Adrenal gland (tissue), 12 donors: Measurements from ENCODE around the gene CFAP299. TPM values are rescaled to one million over a fixed set of nuclear protein-coding genes. Genes with fewer than 3 reads are reported as not detected.

Source experiments
- DNase-seq, 7 donors: peaks; one replicate each; pipeline ENCODE4 v3.0.0-alpha.2; 2019 to 2020
- H3K27ac ChIP-seq, 5 donors: fragments of 200-600 bp; sonication (generic) in 4 of 5; 1 replicate in 3 of 5; 2 replicates in 2 of 5; pipeline versions ENCODE4 v1.5.1 to v1.8.0; 2016 to 2020; ENCODE audit warnings: mild to moderate bottlenecking in 1 of 5
- H3K27me3 ChIP-seq: fragments of 200-600 bp; 2 replicates; pipeline ENCODE4 v1.8.0; 2021
- H3K36me3 ChIP-seq, 2 donors: fragments of 200-600 bp; replicated peaks in 1 of 2; 1 replicate in 1 of 2; 2 replicates in 1 of 2; pipeline versions ENCODE4 v1.5.1 to v1.8.0; 2018 to 2022
- H3K4me1 ChIP-seq, 2 donors: fragments of 200-600 bp; replicated peaks in 1 of 2; 1 replicate in 1 of 2; 2 replicates in 1 of 2; pipeline versions ENCODE4 v1.5.1 to v1.8.0; 2018 to 2021
- H3K4me3 ChIP-seq, 4 donors: fragments of 200-600 bp; sonication (generic) in 3 of 4; one replicate each; pipeline ENCODE4 v1.5.1; 2016 to 2018
- H3K9me3 ChIP-seq, 3 donors: fragments of 200-600 bp; sonication (generic) in 1 of 3; replicated peaks in 1 of 3; 1 replicate in 2 of 3; 2 replicates in 1 of 3; pipeline versions ENCODE4 v1.5.1 to v1.8.0; 2016 to 2021
- CTCF ChIP-seq, 6 experiments: fragments of 450-650 bp in 4 of 6; fragments of 200-600 bp in 2 of 6; sonication (generic) in 1 of 6; IDR thresholded peaks; 1 replicate in 5 of 6; 2 replicates in 1 of 6; pipeline versions ENCODE4 v1.5.1 to v1.8.0; 2016 to 2021; ENCODE audit warnings: antibody characterized with exemption in 6 of 6, mild to moderate bottlenecking in 2 of 6, moderate library complexity in 1 of 6
- POLR2A ChIP-seq, 2 donors: fragments of 450-650 bp; IDR thresholded peaks; one replicate each; pipeline ENCODE4 v1.6.1; 2017; ENCODE audit warnings: antibody characterized with exemption in 2 of 2, mild to moderate bottlenecking in 2 of 2, moderate library complexity in 1 of 2
- WGBS, 4 donors: extraction: QIAGEN DNeasy Blood & Tissue Kit in 2 of 4; methylation state at CpG; one replicate each; pipeline versions ENCODE4 v1.1.5 to v1.1.7; 2013 to 2017; 5-methylcytosine and 5-hydroxymethylcytosine counted together
- intact Hi-C, 2 donors: fragments of 100-400 bp; cut with DNase I; formaldehyde crosslinking; loops; one replicate each; pipeline versions ENCODE4 v1.14.1 to v1.15.0; 2022 to 2023
- polyA plus RNA-seq, 3 donors: library from polyadenylated mRNA; stranded (reverse); fragments of 200-250 nt in 2 of 3; fragments of 350-450 nt in 1 of 3; fragmentation: Illumina TruSeq in 1 of 3; extraction: RNeasy Lipid Tissue Mini Kit (QIAGEN cat#74804) in 1 of 3; gene quantifications; one replicate each; pipeline ENCODE4 v1.2.3, GENCODE V29; 2013 to 2014
- total RNA-seq, 9 donors: library from RNA; depleted of rRNA in 4 of 9; stranded (reverse); fragments of >200 nt in 4 of 9; fragments of 120-200 nt in 1 of 9; fragmentation: NEBNext Ultra II Directional in 1 of 9; extraction: Animal tissue kit (Norgen Biotek cat#: 25700) in 1 of 9; gene quantifications; one replicate each; pipeline versions ENCODE4 v1.1.0 to v1.2.4, GENCODE V29; 2013 to 2023
- donor health status: healthy with polysubstance abuse.
- donor health status: Bipolar disorder and iron deficiency.
- donor health status: DM: yes; HTN: yes; CAD: no.
- donor health status: DM: no; HTN: no; CAD: no.
- donor health status: DM: no; HTN: no; CAD: no.
- donor health status: DM: yes; HTN: yes; CAD: no.

Gene CFAP299
- total and polyA plus RNA-seq, 12 donors = not detected

GRCh38 chr4:80413086-80413485 lies 77.6 kb downstream of the CFAP299 start:
- Histone ChIP-seq H3K9me3 (no peaks in the 10 kb centered on the region), H3K27ac (no peak overlapping the region), H3K36me3 (no peaks in the 10 kb centered on the region), H3K4me1 (no peaks in the 10 kb centered on the region), H3K27me3 (no peaks in the 10 kb centered on the region), H3K4me3 (no peak overlapping the region)
- 26 to 29% (median 27%) methylated on average over 2 of the region's 2 CpGs for WGBS, 4 donors
- DNase-seq = no peak
- intact Hi-C loops = no loop called here
- TF ChIP-seq CTCF (IDR thresholded peaks at IDR 0.05) = no peak
- TF ChIP-seq POLR2A (IDR thresholded peaks at IDR 0.05) = no peak

GRCh38 chr4:80417019-80417418 lies 81.5 kb downstream of the CFAP299 start:
- WGBS, 4 donors = 79 to 100% (median 85%) methylated on average over 2 of the region's 2 CpGs
- no peak overlapping the region for H3K4me3 ChIP-seq
- no peaks in the 10 kb centered on the region for H3K9me3 ChIP-seq
- no peaks in the 10 kb centered on the region for H3K4me1 ChIP-seq
- TF ChIP-seq CTCF (IDR thresholded peaks at IDR 0.05) = no peak
- TF ChIP-seq POLR2A (IDR thresholded peaks at IDR 0.05) = no peak
- no peaks in the 10 kb centered on the region for H3K36me3 ChIP-seq
- no peak for DNase-seq
- intact Hi-C loops = no loop called here
- H3K27me3 ChIP-seq = no peaks in the 10 kb centered on the region
- no peak overlapping the region for H3K27ac ChIP-seq

- Histone ChIP-seq H3K27me3 (no peaks in the 10 kb centered on the region), H3K36me3 (no peaks in the 10 kb centered on the region), H3K27ac (no peak overlapping the region), H3K9me3 (no peaks in the 10 kb centered on the region), H3K4me1 (no peaks in the 10 kb centered on the region), H3K4me3 (no peak overlapping the region)
- no peak for DNase-seq
- TF ChIP-seq CTCF (IDR thresholded peaks at IDR 0.05) (no peak), POLR2A (IDR thresholded peaks at IDR 0.05) (no peak)
- intact Hi-C loops = no loop called here
- WGBS, 4 donors = 56 to 75% (median 67%) methylated on average over 1 of the region's 1 CpG
These were observed 84.4 kb downstream of the CFAP299 start for GRCh38 chr4:80419946-80420345.

- Histone ChIP-seq H3K4me1 (no peaks in the 10 kb centered on the region), H3K4me3 (no peak overlapping the region), H3K27ac (no peak overlapping the region), H3K36me3 (no peaks in the 10 kb centered on the region), H3K27me3 (no peaks in the 10 kb centered on the region), H3K9me3 (no peaks in the 10 kb centered on the region)
- DNase-seq = no peak
- 78 to 90% (median 81%) methylated on average over 1 of the region's 1 CpG for WGBS, 4 donors
- intact Hi-C loops = no loop called here
- TF ChIP-seq CTCF (IDR thresholded peaks at IDR 0.05) (no peak), POLR2A (IDR thresholded peaks at IDR 0.05) (no peak)
These were observed 85.1 kb downstream of the CFAP299 start for GRCh38 chr4:80420638-80421037.
